Measurements from ENCODE around the gene ABHD17C. TPM values are rescaled to one million over a fixed set of nuclear protein-coding genes. Genes with fewer than 3 reads are reported as not detected.
"Not testable (repeated sequence)": the region's sequence is repeated elsewhere in the genome, so short reads cannot be mapped to it uniquely, and the experiment has no call there.

ABHD17C gene
- total RNA-seq, 4 donors from 2014 or later, result 0.63 to 2.4 (median 2.0) TPM

DNA sequence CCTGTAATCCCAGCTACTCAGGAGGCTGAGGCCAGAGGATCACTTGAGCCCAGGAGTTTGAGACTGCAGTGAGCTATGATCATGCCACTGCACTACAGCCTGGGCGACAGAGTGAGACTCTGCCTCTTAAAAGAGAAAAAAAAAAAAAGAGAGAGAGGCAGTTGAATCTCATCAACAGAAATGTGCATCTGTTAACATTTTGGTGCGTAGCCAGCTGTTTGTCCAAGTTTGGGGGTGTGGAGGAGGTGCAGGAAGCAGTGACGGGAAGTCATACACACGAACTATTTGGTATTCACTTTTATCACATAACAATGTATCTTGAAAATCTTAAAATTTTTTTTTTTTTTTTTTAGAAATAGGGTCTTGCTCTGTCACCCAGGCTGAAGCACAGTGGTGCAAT lies 65.8 kb downstream of the ABHD17C start:
- Histone ChIP-seq H3K27me3 (no peaks in the 10 kb centered on the region), H3K27ac (no peak overlapping the region), H3K36me3 (peaks cover 0 to under 1% (median 0%) of the 10 kb centered on the region in 3 donors), H3K9me3 (no peaks in the 10 kb centered on the region), H3K4me1 (no peaks in the 10 kb centered on the region), H3K4me3 (no peak overlapping the region)
- no peak for DNase-seq (ENCODE audit: low spot score in 2 of 2)
- no peak for TF ChIP-seq EP300 (IDR thresholded peaks at IDR 0.05)
- no peak for TF ChIP-seq POLR2A (IDR thresholded peaks at IDR 0.05)
- TF ChIP-seq, protein P1, sequence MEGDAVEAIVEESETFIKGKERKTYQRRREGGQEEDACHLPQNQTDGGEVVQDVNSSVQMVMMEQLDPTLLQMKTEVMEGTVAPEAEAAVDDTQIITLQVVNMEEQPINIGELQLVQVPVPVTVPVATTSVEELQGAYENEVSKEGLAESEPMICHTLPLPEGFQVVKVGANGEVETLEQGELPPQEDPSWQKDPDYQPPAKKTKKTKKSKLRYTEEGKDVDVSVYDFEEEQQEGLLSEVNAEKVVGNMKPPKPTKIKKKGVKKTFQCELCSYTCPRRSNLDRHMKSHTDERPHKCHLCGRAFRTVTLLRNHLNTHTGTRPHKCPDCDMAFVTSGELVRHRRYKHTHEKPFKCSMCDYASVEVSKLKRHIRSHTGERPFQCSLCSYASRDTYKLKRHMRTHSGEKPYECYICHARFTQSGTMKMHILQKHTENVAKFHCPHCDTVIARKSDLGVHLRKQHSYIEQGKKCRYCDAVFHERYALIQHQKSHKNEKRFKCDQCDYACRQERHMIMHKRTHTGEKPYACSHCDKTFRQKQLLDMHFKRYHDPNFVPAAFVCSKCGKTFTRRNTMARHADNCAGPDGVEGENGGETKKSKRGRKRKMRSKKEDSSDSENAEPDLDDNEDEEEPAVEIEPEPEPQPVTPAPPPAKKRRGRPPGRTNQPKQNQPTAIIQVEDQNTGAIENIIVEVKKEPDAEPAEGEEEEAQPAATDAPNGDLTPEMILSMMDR (IDR thresholded peaks at IDR 0.05), result no peak
- 33 to 41% methylated on average over 4 of the region's 4 CpGs for WGBS, 2 donors

DNA sequence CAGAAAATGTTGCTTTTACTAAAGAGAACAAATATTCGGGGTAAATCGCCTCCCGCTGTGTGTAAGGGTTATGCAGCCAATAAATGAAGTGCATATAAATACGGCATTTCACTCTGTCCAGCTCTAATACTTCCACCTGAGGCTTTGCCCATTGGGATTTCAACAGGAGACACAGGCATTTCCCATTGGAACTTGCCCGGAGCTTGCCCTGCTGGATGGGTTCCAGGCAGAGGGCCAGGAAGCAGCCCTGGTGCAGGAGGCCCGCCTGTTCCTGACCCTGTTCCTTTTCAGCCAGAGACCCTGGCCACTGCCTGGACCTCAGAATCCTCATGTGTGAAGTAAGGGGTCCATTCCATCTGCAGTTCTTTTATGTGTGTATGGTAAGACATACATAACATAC lies 66.6 kb downstream of the ABHD17C start:
- no peak for DNase-seq (ENCODE audit: low spot score in 2 of 2)
- WGBS, 2 donors, result 85 to 90% methylated on average over 6 of the region's 6 CpGs

DNA sequence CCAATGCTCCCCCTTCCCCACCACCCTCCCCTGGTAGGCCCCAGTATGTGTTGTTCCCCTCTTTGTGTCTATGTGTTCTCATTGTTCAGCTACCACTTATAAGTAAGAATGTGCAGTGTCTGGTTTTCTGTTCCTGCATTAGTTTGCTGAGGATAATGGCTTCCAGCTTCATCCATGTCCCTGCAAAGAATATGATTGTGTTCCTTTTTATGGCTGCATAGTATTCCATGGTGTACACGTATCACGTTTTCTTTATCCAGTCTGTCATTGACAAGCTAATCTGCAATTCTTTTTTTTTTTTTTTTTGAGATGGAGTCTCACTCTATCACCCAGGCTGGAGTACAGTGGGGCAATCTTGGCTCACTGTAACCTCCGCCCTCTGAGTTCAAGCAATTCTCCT lies 68.1 kb downstream of the ABHD17C start:
- not testable (repeated sequence) for H3K36me3 ChIP-seq; H3K4me1 ChIP-seq; DNase-seq (ENCODE audit: low spot score in 2 of 2); H3K4me3 ChIP-seq; H3K9me3 ChIP-seq; H3K27me3 ChIP-seq; H3K27ac ChIP-seq
- 93 to 97% methylated on average over 3 of the region's 3 CpGs for WGBS, 2 donors

More for the DNA sequence above, 66.6 kb downstream of the ABHD17C start:
- no peak for TF ChIP-seq POLR2A (IDR thresholded peaks at IDR 0.05)
- TF ChIP-seq EP300 (IDR thresholded peaks at IDR 0.05), result no peak
- TF ChIP-seq, protein P1 (IDR thresholded peaks at IDR 0.05), result no peak
- Histone ChIP-seq H3K36me3 (no peaks in the 10 kb centered on the region), H3K4me1 (no peaks in the 10 kb centered on the region), H3K4me3 (no peak overlapping the region), H3K27ac (no peak overlapping the region), H3K9me3 (no peaks in the 10 kb centered on the region), H3K27me3 (no peaks in the 10 kb centered on the region)

DNA sequence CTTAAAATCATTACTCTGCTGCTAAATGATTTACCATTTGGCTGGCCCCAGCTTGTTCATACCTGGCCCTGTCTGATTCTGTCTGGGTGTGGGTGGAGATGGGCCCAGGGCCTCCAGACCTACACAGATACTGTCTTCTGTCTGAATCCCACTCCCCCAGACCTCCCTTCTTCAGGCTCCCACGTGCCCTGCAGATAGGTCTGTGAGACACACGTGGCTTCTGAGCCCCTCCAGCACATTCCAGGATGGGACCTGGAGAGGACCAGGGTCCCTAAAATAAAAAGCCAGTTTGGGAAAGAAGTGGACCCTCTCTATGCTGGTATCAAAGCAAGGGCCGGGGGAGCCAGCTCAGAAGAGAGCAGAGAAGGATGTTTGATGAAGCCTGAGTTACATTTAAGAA lies 69.4 kb downstream of the ABHD17C start:
- WGBS, 2 donors, result 68 to 74% methylated on average over 3 of the region's 3 CpGs
- Histone ChIP-seq H3K4me3 (no peak overlapping the region), H3K27me3 (no peaks in the 10 kb centered on the region), H3K4me1 (no peaks in the 10 kb centered on the region), H3K27ac (no peak overlapping the region), H3K36me3 (no peaks in the 10 kb centered on the region), H3K9me3 (no peaks in the 10 kb centered on the region)
- TF ChIP-seq, protein P1 (IDR thresholded peaks at IDR 0.05), result no peak
- TF ChIP-seq POLR2A (IDR thresholded peaks at IDR 0.05) (no peak), EP300 (IDR thresholded peaks at IDR 0.05) (no peak)
- no peak for DNase-seq (ENCODE audit: low spot score in 2 of 2)

DNA sequence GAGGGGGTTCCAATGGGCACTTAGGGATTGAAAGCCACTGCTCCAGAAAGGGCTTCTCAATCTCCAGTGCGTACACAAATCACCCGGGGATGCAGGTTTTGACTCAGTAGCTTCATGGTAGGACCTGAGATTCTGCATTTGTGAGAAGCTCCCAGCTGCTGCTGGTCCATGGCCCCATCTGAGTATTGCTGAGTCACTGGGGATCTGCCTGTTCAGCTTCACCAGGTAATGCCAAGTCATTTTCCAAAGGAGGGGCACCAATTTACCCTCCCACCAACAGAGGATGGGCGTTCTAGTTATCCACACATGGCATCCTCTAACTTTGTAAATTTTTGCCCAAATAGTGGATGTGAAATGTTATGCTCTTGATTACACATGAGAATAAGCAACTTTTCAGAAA lies 71.2 kb downstream of the ABHD17C start:
- TF ChIP-seq, protein P1 (IDR thresholded peaks at IDR 0.05), result no peak
- TF ChIP-seq POLR2A (IDR thresholded peaks at IDR 0.05) (no peak), EP300 (IDR thresholded peaks at IDR 0.05) (no peak)
- 81 to 93% methylated on average over 3 of the region's 3 CpGs for WGBS, 2 donors
- no peaks in the 10 kb centered on the region for H3K27me3 ChIP-seq
- DNase-seq (ENCODE audit: low spot score in 2 of 2), result no peak
- no peak overlapping the region for H3K27ac ChIP-seq
- no peaks in the 10 kb centered on the region for H3K9me3 ChIP-seq
- H3K36me3 ChIP-seq, result no peaks in the 10 kb centered on the region
- no peaks in the 10 kb centered on the region for H3K4me1 ChIP-seq
- no peak overlapping the region for H3K4me3 ChIP-seq

DNA sequence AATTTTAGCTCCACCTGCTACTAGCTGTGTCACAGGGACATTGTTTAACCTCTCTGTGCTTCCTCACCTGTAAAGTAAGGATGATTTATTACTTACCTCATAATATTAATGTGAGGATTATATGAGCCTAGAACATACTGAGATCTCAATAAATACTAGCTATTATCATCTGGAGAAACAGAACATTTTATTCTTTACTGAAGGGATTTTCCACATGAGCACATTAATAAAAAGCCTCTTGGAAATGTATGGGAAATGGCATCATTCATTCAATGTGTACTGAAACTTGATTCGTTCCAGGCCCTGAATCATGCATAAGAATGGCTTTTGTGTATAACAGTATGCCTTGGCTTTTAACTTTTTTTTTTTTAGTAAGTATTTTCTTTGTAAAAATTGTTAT lies 73.0 kb downstream of the ABHD17C start:
- WGBS, 2 donors, result 51 to 53% methylated on average over 1 of the region's 1 CpG
- Histone ChIP-seq H3K27me3 (no peaks in the 10 kb centered on the region), H3K4me3 (no peak overlapping the region), H3K9me3 (no peaks in the 10 kb centered on the region), H3K4me1 (no peaks in the 10 kb centered on the region), H3K36me3 (no peaks in the 10 kb centered on the region), H3K27ac (no peak overlapping the region)
- no peak for DNase-seq (ENCODE audit: low spot score in 2 of 2)
- TF ChIP-seq, protein P1 (IDR thresholded peaks at IDR 0.05), result no peak
- TF ChIP-seq EP300 (IDR thresholded peaks at IDR 0.05) (no peak), POLR2A (IDR thresholded peaks at IDR 0.05) (no peak)

Measured in tibial nerve (tissue), 4 donors.